ENCODE measurements around the gene SPOCK3. TPM values are rescaled to one million over a fixed set of nuclear protein-coding genes. Genes with fewer than 3 reads are reported as not detected.
"Not testable (repeated sequence)": the region's sequence is repeated elsewhere in the genome, so short reads cannot be mapped to it uniquely, and the experiment has no call there.

Gene SPOCK3
- total RNA-seq, 2 experiments from 2014 or later: not detected

DNA sequence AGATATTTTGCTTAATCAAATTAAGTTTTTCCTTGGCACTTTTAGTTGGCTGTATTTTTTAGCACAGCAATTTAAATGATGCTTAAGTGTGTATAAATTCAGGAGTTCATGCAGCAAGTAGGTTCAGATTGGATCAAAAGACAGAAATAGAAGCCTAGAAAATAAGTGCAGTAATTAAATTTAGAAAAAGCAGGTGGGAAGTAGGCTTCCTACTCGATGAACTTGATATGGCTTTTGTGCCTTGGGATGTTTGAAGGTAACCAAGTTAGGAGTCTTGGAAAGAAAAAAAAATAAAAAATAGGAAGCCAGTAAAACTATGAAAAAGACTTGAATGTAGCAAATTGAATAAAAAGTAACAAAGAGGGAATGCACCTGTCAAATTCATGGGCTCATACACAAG is 372.3 kb downstream of the SPOCK3 start:
- CTCF ChIA-PET: no interaction called here
- Mint-ChIP-seq H3K4me3 (no peak overlapping the region), H3K9me3 (peaks cover 16% of the 10 kb centered on the region), H3K27me3 (no peaks in the 10 kb centered on the region), H3K4me1 (ENCODE audit: low read depth) (no peaks in the 10 kb centered on the region), H3K36me3 (ENCODE audit: low read depth) (no peaks in the 10 kb centered on the region), H3K27ac (no peak overlapping the region)
- TF ChIP-seq, protein P1, sequence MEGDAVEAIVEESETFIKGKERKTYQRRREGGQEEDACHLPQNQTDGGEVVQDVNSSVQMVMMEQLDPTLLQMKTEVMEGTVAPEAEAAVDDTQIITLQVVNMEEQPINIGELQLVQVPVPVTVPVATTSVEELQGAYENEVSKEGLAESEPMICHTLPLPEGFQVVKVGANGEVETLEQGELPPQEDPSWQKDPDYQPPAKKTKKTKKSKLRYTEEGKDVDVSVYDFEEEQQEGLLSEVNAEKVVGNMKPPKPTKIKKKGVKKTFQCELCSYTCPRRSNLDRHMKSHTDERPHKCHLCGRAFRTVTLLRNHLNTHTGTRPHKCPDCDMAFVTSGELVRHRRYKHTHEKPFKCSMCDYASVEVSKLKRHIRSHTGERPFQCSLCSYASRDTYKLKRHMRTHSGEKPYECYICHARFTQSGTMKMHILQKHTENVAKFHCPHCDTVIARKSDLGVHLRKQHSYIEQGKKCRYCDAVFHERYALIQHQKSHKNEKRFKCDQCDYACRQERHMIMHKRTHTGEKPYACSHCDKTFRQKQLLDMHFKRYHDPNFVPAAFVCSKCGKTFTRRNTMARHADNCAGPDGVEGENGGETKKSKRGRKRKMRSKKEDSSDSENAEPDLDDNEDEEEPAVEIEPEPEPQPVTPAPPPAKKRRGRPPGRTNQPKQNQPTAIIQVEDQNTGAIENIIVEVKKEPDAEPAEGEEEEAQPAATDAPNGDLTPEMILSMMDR (IDR thresholded peaks at IDR 0.05): no peak
- Histone ChIP-seq H3K36me3 (ENCODE audit: insufficient read depth, low read length) (no peaks in the 10 kb centered on the region), H3K27ac (ENCODE audit: low read depth in 1 of 2, low read length in 2 of 2) (no peak overlapping the region), H3K4me3 (ENCODE audit: low read length) (no peak overlapping the region), H3K27me3 (ENCODE audit: control insufficient read depth in 1 of 2, insufficient read depth in 2 of 2, low read length in 2 of 2) (no peaks in the 10 kb centered on the region), H3K4me1 (ENCODE audit: insufficient read depth, low read length) (no peaks in the 10 kb centered on the region), H3K9me3 (ENCODE audit: control insufficient read depth in 1 of 2, insufficient read depth in 1 of 2, low read length in 2 of 2) (no peaks in the 10 kb centered on the region)
- POLR2A ChIA-PET: no interaction called here
- intact Hi-C loops (cut with DNase I, micrococcal nuclease): no loop called here
- DNase-seq (no peak), ATAC-seq (ENCODE audit: poor library complexity) (no peak)

DNA sequence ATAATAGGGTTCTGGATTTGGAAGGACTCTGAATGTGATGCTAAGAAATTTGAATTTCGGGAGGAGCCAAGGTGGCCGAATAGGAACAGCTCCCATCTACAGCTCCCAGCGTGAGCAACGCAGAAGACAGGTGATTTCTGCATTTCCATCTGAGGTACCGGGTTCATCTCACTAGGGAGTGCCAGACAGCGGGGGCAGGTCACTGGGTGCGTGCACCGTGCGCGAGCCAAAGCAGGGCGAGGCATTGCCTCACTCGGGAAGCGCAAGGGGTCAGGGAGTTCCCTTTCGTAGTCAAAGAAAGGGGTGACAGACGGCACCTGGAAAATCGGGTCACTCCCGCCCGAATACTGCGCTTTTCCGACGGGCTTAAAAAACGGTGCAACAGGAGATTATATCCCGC is 383.9 kb downstream of the SPOCK3 start:
- H3K36me3 Mint-ChIP-seq (ENCODE audit: low read depth); H3K9me3 ChIP-seq (ENCODE audit: control insufficient read depth in 1 of 2, insufficient read depth in 1 of 2, low read length in 2 of 2); ATAC-seq (ENCODE audit: poor library complexity); H3K27me3 ChIP-seq (ENCODE audit: control insufficient read depth in 1 of 2, insufficient read depth in 2 of 2, low read length in 2 of 2); H3K4me3 ChIP-seq (ENCODE audit: low read length); H3K9me3 Mint-ChIP-seq; H3K4me3 Mint-ChIP-seq; H3K4me1 Mint-ChIP-seq (ENCODE audit: low read depth); H3K36me3 ChIP-seq (ENCODE audit: insufficient read depth, low read length); intact Hi-C loops (cut with DNase I, micrococcal nuclease); H3K27ac ChIP-seq (ENCODE audit: low read depth in 1 of 2, low read length in 2 of 2); CTCF ChIA-PET; H3K4me1 ChIP-seq (ENCODE audit: insufficient read depth, low read length); POLR2A ChIA-PET; DNase-seq; H3K27ac Mint-ChIP-seq; H3K27me3 Mint-ChIP-seq: not testable (repeated sequence)

DNA sequence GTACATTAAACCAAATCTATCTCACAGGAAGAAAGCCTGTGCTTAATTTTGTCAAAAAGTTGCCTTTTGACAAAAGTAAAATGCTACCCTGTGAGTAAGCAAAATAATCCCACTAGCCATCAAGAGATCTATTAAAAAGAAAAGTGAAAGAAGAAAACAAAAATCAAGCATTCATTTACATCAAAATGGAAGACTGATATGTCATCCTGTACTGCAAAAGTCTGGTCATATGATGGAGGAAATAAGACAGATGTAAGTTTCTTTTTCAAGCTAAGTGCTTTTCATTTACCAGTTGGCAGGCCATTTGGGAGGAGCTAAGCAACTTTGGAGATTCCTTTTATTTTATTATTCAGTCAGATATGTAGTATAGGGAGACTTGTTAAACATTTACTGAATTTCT is 387.4 kb downstream of the SPOCK3 start:
- Mint-ChIP-seq H3K4me1 (ENCODE audit: low read depth) (no peaks in the 10 kb centered on the region), H3K36me3 (ENCODE audit: low read depth) (no peaks in the 10 kb centered on the region), H3K27me3 (no peaks in the 10 kb centered on the region), H3K4me3 (no peak overlapping the region), H3K9me3 (no peaks in the 10 kb centered on the region), H3K27ac (no peak overlapping the region)
- no peaks in the 10 kb centered on the region for H3K36me3 ChIP-seq (ENCODE audit: insufficient read depth, low read length)
- H3K27me3 ChIP-seq (ENCODE audit: control insufficient read depth in 1 of 2, insufficient read depth in 2 of 2, low read length in 2 of 2): no peaks in the 10 kb centered on the region
- H3K4me1 ChIP-seq (ENCODE audit: insufficient read depth, low read length): no peaks in the 10 kb centered on the region
- peaks cover 0 to 17% of the 10 kb centered on the region in 2 experiments for H3K9me3 ChIP-seq (ENCODE audit: control insufficient read depth in 1 of 2, insufficient read depth in 1 of 2, low read length in 2 of 2)
- TF ChIP-seq, protein P1 (IDR thresholded peaks at IDR 0.05): no peak
- CTCF ChIA-PET: no interaction called here
- ATAC-seq (ENCODE audit: poor library complexity) (no peak), DNase-seq (no peak)
- no peak overlapping the region for H3K27ac ChIP-seq (ENCODE audit: low read depth in 1 of 2, low read length in 2 of 2)
- intact Hi-C loops (cut with DNase I, micrococcal nuclease): no loop called here
- H3K4me3 ChIP-seq (ENCODE audit: low read length): no peak overlapping the region
- POLR2A ChIA-PET: no interaction called here

DNA sequence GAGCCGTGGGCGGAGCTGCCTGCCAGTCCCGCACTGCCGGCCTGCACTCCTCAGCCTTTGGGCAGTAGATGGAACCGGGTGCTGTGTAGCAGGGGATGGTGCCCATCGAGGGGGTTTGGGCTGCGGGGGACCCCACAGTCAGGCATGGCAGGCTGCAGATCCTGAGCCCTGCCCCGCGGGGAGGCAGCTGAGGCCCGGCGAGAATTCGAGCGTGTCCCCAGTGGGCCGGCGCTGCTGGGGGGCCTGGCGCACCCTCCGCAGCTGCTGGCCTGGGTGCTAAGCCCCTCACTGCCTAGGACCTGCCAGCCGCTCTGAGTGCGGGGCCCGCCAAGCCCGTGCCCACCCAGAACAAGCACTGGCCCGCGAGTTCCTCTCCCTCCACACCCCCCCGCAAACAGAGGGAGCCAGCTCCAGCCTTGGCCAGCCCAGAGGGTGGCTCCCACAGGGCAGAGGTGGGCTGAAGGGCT is 391.5 kb downstream of the SPOCK3 start:
- TF ChIP-seq, protein P1 (IDR thresholded peaks at IDR 0.05): no peak
- CTCF ChIA-PET: no interaction called here
- no peak for ATAC-seq (ENCODE audit: poor library complexity)
- no peaks in the 10 kb centered on the region for H3K4me1 Mint-ChIP-seq (ENCODE audit: low read depth)
- H3K4me1 ChIP-seq (ENCODE audit: insufficient read depth, low read length): no peaks in the 10 kb centered on the region
- H3K9me3 ChIP-seq (ENCODE audit: control insufficient read depth in 1 of 2, insufficient read depth in 1 of 2, low read length in 2 of 2): peaks cover 0 to 22% of the 10 kb centered on the region in 2 experiments
- no peaks in the 10 kb centered on the region for H3K27me3 ChIP-seq (ENCODE audit: control insufficient read depth in 1 of 2, insufficient read depth in 2 of 2, low read length in 2 of 2)
- H3K36me3 Mint-ChIP-seq (ENCODE audit: low read depth): no peaks in the 10 kb centered on the region
- POLR2A ChIA-PET: no interaction called here
- no peak overlapping the region for H3K4me3 ChIP-seq (ENCODE audit: low read length)
- H3K9me3 Mint-ChIP-seq: peaks cover 9% of the 10 kb centered on the region
- H3K27ac ChIP-seq (ENCODE audit: low read depth in 1 of 2, low read length in 2 of 2): no peak overlapping the region
- no peaks in the 10 kb centered on the region for H3K36me3 ChIP-seq (ENCODE audit: insufficient read depth, low read length)
- no peak overlapping the region for H3K27ac Mint-ChIP-seq
- DNase-seq: peak in 1 of 14 experiments; percentile 5
- H3K27me3 Mint-ChIP-seq: no peaks in the 10 kb centered on the region
- intact Hi-C loops (cut with DNase I, micrococcal nuclease): no loop called here
- no peak overlapping the region for H3K4me3 Mint-ChIP-seq

Data from CD4-positive, alpha-beta T cell (primary cell).